ENCODE measurements around the gene HPCAL1.

The HPCAL1 gene

GRCh38 chr2:10370895-10371294 lies 68.2 kb downstream of the HPCAL1 start:
- no peak for DNase-seq (ENCODE audit: low read depth)

GRCh38 chr2:10371441-10372196 lies 68.9 kb downstream of the HPCAL1 start:
- no peak for DNase-seq (ENCODE audit: low read depth)

- no peak for DNase-seq (ENCODE audit: low read depth)
Observed at GRCh38 chr2:10372203-10372861, 69.6 kb downstream of the HPCAL1 start.

- DNase-seq (ENCODE audit: low read depth): no peak
Observed at GRCh38 chr2:10372862-10373240, 70.1 kb downstream of the HPCAL1 start.

- DNase-seq (ENCODE audit: low read depth): no peak
Observed at GRCh38 chr2:10373931-10374330, 71.2 kb downstream of the HPCAL1 start.

GRCh38 chr2:10374362-10374943 lies 71.7 kb downstream of the HPCAL1 start:
- no peak for DNase-seq (ENCODE audit: low read depth)

- DNase-seq (ENCODE audit: low read depth): no peak
Observed at GRCh38 chr2:10375570-10376281, 73.0 kb downstream of the HPCAL1 start.

- DNase-seq (ENCODE audit: low read depth): no peak
Observed at GRCh38 chr2:10377052-10377746, 74.5 kb downstream of the HPCAL1 start.

- DNase-seq (ENCODE audit: low read depth): no peak
Observed at GRCh38 chr2:10377747-10378085, 75.0 kb downstream of the HPCAL1 start.

- DNase-seq (ENCODE audit: low read depth): no peak
Observed at GRCh38 chr2:10378189-10378588, 75.5 kb downstream of the HPCAL1 start.

- DNase-seq (ENCODE audit: low read depth): no peak
Observed at GRCh38 chr2:10380048-10380926, 77.6 kb downstream of the HPCAL1 start.

- no peak for DNase-seq (ENCODE audit: low read depth)
Observed at GRCh38 chr2:10381997-10382353, 79.3 kb downstream of the HPCAL1 start.

- DNase-seq (ENCODE audit: low read depth): no peak
Observed at GRCh38 chr2:10382354-10383061, 79.8 kb downstream of the HPCAL1 start.

- no peak for DNase-seq (ENCODE audit: low read depth)
Observed at GRCh38 chr2:10383960-10384734, 81.4 kb downstream of the HPCAL1 start.

GRCh38 chr2:10385501-10385900 lies 82.8 kb downstream of the HPCAL1 start:
- DNase-seq (ENCODE audit: low read depth): peak; percentile 14

GRCh38 chr2:10385933-10386773 lies 83.4 kb downstream of the HPCAL1 start:
- DNase-seq (ENCODE audit: low read depth): peak; percentile 71

GRCh38 chr2:10387033-10387432 lies 84.3 kb downstream of the HPCAL1 start:
- DNase-seq (ENCODE audit: low read depth): no peak

- no peak for DNase-seq (ENCODE audit: low read depth)
Observed at GRCh38 chr2:10388954-10389560, 86.4 kb downstream of the HPCAL1 start.

Data from fibroblast of gingiva (primary cell).